CD4-positive, alpha-beta memory T cell (primary cell): ENCODE results near the gene AKT3. TPM values are rescaled to one million over a fixed set of nuclear protein-coding genes. Genes with fewer than 3 reads are reported as not detected.
"Not testable (repeated sequence)": the region's sequence is repeated elsewhere in the genome, so short reads cannot be mapped to it uniquely, and the experiment has no call there.

Experiments
- CTCF ChIA-PET: fragments of 350-600 bp; sonication (Branson Sonifier 250); formaldehyde crosslinking; loops from one replicate; lab custom pipeline; 2021; ENCODE audit warnings: inconsistent platforms; ENCODE audit not compliant: partially characterized antibody; lab: Charles Lee
- POLR2A ChIA-PET: fragments of 350-600 bp; sonication (Branson Sonifier 250); formaldehyde crosslinking; loops from one replicate; lab custom pipeline; 2021; ENCODE audit not compliant: partially characterized antibody; lab: Charles Lee
- DNase-seq, 5 donors: peaks; one replicate each; pipeline versions ENCODE4 v3.0.0 to v3.0.0-alpha.2; 2020 to 2022; ENCODE audit warnings: mixed read lengths in 1 of 5
- H3K27ac ChIP-seq: one replicate; pipeline ENCODE4 v1.7.0; 2013; ENCODE audit warnings: low read depth, low read length
- H3K27me3 ChIP-seq: 2 replicates; pipeline ENCODE4 v1.7.0; 2013; ENCODE audit warnings: mild to moderate bottlenecking, low read length, moderate library complexity; ENCODE audit not compliant: insufficient read depth
- H3K36me3 ChIP-seq: 2 replicates; pipeline ENCODE4 v1.7.0; 2013; ENCODE audit warnings: mild to moderate bottlenecking, low read length, moderate library complexity; ENCODE audit not compliant: insufficient read depth
- H3K4me1 ChIP-seq: 2 replicates; pipeline ENCODE4 v1.7.0; 2013; ENCODE audit warnings: mild to moderate bottlenecking, low read length, moderate library complexity; ENCODE audit not compliant: insufficient read depth
- H3K4me3 ChIP-seq, 2 donors: one replicate each; pipeline ENCODE4 v1.7.0; 2013; ENCODE audit warnings: low read length in 2 of 2, mild to moderate bottlenecking in 1 of 2
- H3K9me3 ChIP-seq, 2 donors: one replicate each; pipeline ENCODE4 v1.7.0; 2013; ENCODE audit warnings: low read length in 2 of 2, control low read depth in 1 of 2; ENCODE audit not compliant: control insufficient read depth in 1 of 2
- H3K27ac Mint-ChIP-seq, 7 donors: one replicate each; pipeline ENCODE4 v1.8.0; 2020 to 2021; ENCODE audit warnings: mixed read lengths in 7 of 7, mild to moderate bottlenecking in 6 of 7, inconsistent platforms in 3 of 7, moderate library complexity in 3 of 7
- H3K27me3 Mint-ChIP-seq, 2 donors: one replicate each; pipeline ENCODE4 v1.8.0; 2020 to 2021; ENCODE audit warnings: mixed read lengths in 2 of 2
- H3K36me3 Mint-ChIP-seq, 2 donors: one replicate each; pipeline ENCODE4 v1.8.0; 2020 to 2021; ENCODE audit warnings: mixed read lengths in 2 of 2, inconsistent platforms in 1 of 2, mild to moderate bottlenecking in 1 of 2
- H3K4me1 Mint-ChIP-seq, 4 donors: one replicate each; pipeline ENCODE4 v1.8.0; 2020 to 2021; ENCODE audit warnings: mixed read lengths in 4 of 4, mild to moderate bottlenecking in 1 of 4
- H3K4me3 Mint-ChIP-seq, 8 donors: one replicate each; pipeline ENCODE4 v1.8.0; 2020 to 2021; ENCODE audit warnings: mixed read lengths in 8 of 8, mild to moderate bottlenecking in 7 of 8, moderate library complexity in 6 of 8, inconsistent platforms in 3 of 8
- H3K9me3 Mint-ChIP-seq, 8 donors: one replicate each; pipeline ENCODE4 v1.8.0; 2020 to 2021; ENCODE audit warnings: mixed read lengths in 8 of 8, mild to moderate bottlenecking in 5 of 8, inconsistent platforms in 3 of 8, moderate library complexity in 1 of 8
- intact Hi-C: fragments of 100-400 bp; cut with micrococcal nuclease; formaldehyde crosslinking; loops from one replicate; pipeline ENCODE4 v1.15.1; 2023
- polyA plus RNA-seq, 2 donors: library from polyadenylated mRNA; unstranded; fragments of 300-500 nt; fragmentation: Illumina TruSeq; gene quantifications; one replicate each; pipeline ENCODE4 v1.2.3, GENCODE V29; 2021
- total RNA-seq, 2 experiments: library from RNA; stranded (reverse); gene quantifications; one replicate each; pipeline ENCODE4 v1.2.3, GENCODE V29; 2021

The AKT3 gene
- total and polyA plus RNA-seq, 4 experiments from 2014 or later = 0.56 to 152 (median 77.1) TPM

DNA sequence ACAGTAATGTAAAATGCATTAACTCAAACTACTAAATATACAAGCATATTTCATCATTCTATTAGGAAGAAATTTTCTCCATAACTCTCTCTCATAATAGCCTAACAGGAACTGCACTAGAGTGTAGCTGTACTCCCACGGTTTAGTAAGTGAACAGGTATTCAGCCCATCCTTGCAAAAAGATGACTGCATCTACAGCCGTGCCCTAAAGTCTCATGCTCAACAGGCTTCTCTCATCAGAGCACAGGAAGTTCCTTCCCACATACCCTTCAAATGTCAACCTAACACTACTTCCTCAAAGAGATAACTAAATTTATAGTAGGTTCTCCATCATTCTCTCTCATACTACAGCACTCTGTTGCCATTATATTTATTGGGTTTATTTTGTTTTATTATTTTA lies 251.6 kb downstream of the AKT3 start:
- Mint-ChIP-seq H3K27me3 (no peaks in the 10 kb centered on the region), H3K4me3 (peak overlapping the region in 6 of 8 donors; percentile 23 to 79 (median 60)), H3K36me3 (peaks cover 19 to 22% of the 10 kb centered on the region in 2 donors), H3K9me3 (peaks cover 0 to 22% (median 12%) of the 10 kb centered on the region in 8 donors), H3K27ac (peak overlapping the region in 6 of 7 donors; percentile 13 to 91 (median 60)), H3K4me1 (peaks cover 24 to 33% (median 29%) of the 10 kb centered on the region in 4 donors)
- Histone ChIP-seq H3K36me3 (no peaks in the 10 kb centered on the region), H3K4me3 (no peak overlapping the region), H3K27ac (no peak overlapping the region), H3K9me3 (no peaks in the 10 kb centered on the region), H3K4me1 (peaks cover 41% of the 10 kb centered on the region), H3K27me3 (no peaks in the 10 kb centered on the region)
- POLR2A ChIA-PET = no interaction called here
- CTCF ChIA-PET = no interaction called here
- intact Hi-C loops = loop anchor here (5.0 kb wide), 2 partner anchors 39 to 254 kb away; partner anchors contain the start of gene AKT3
- DNase-seq = peak; percentile 24 to 56 (median 31)

DNA sequence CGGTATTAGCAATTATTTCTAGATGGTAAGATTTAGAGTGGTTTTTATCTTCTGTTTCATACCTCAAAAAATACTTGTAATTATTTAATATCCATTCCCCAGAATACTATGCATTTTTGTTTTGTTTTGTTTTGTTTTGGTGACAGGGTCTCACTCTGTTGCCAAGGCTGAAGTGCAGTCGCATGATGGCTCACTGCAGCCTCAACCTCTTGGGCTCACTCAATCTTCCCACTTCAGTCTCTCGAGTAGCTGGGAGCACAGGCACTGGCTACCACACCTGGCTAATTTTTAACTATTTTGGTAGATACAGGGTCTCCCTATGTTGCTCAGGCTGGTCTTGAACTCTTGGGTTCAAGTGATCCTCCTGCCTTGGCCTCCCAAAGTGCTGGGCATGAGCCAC lies 252.7 kb downstream of the AKT3 start:
- peak overlapping the region in 2 of 8 donors; percentile 28 to 33 for H3K4me3 Mint-ChIP-seq
- peaks cover 41% of the 10 kb centered on the region for H3K4me1 ChIP-seq
- peaks cover 0 to 12% (median 3%) of the 10 kb centered on the region in 8 donors for H3K9me3 Mint-ChIP-seq
- H3K27me3 ChIP-seq = no peaks in the 10 kb centered on the region
- peak overlapping the region in 4 of 7 donors; percentile 32 to 88 (median 46) for H3K27ac Mint-ChIP-seq
- CTCF ChIA-PET = interaction anchor here (0.6 kb wide), 1 partner anchor 15 kb away, joined by 3 read pairs; no protein-coding TSS in a partner anchor
- POLR2A ChIA-PET = no interaction called here
- no peaks in the 10 kb centered on the region for H3K36me3 ChIP-seq
- no peaks in the 10 kb centered on the region for H3K9me3 ChIP-seq
- peaks cover 16 to 18% of the 10 kb centered on the region in 2 donors for H3K36me3 Mint-ChIP-seq
- H3K27ac ChIP-seq = no peak overlapping the region
- DNase-seq = no peak
- H3K4me3 ChIP-seq = no peak overlapping the region
- H3K4me1 Mint-ChIP-seq = peaks cover 24 to 33% (median 30%) of the 10 kb centered on the region in 4 donors
- intact Hi-C loops = loop anchor here (5.0 kb wide), 2 partner anchors 40 to 255 kb away; partner anchors contain the start of gene AKT3
- H3K27me3 Mint-ChIP-seq = no peaks in the 10 kb centered on the region

- CTCF ChIA-PET = no interaction called here
- H3K9me3 Mint-ChIP-seq = peaks cover 0 to 4% (median 0%) of the 10 kb centered on the region in 8 donors
- DNase-seq = peak; percentile 28 to 67 (median 40)
- H3K27ac Mint-ChIP-seq = peak overlapping the region; percentile 67 to 89 (median 85)
- H3K4me3 ChIP-seq = no peak overlapping the region
- peak overlapping the region in 7 of 8 donors; percentile 36 to 80 (median 67) for H3K4me3 Mint-ChIP-seq
- H3K27me3 ChIP-seq = no peaks in the 10 kb centered on the region
- intact Hi-C loops = loop anchor here (5.0 kb wide), 2 partner anchors 41 to 256 kb away; partner anchors contain the start of gene AKT3
- POLR2A ChIA-PET = no interaction called here
- H3K36me3 ChIP-seq = no peaks in the 10 kb centered on the region
- H3K4me1 ChIP-seq = peaks cover 41% of the 10 kb centered on the region
- H3K27ac ChIP-seq = peak overlapping the region; percentile 1
- no peaks in the 10 kb centered on the region for H3K27me3 Mint-ChIP-seq
- peaks cover 15 to 18% of the 10 kb centered on the region in 2 donors for H3K36me3 Mint-ChIP-seq
- no peaks in the 10 kb centered on the region for H3K9me3 ChIP-seq
- H3K4me1 Mint-ChIP-seq = peaks cover 24 to 33% (median 30%) of the 10 kb centered on the region in 4 donors
Observed at GRCh38 chr1:243596431-243597062, 253.5 kb downstream of the AKT3 start.

DNA sequence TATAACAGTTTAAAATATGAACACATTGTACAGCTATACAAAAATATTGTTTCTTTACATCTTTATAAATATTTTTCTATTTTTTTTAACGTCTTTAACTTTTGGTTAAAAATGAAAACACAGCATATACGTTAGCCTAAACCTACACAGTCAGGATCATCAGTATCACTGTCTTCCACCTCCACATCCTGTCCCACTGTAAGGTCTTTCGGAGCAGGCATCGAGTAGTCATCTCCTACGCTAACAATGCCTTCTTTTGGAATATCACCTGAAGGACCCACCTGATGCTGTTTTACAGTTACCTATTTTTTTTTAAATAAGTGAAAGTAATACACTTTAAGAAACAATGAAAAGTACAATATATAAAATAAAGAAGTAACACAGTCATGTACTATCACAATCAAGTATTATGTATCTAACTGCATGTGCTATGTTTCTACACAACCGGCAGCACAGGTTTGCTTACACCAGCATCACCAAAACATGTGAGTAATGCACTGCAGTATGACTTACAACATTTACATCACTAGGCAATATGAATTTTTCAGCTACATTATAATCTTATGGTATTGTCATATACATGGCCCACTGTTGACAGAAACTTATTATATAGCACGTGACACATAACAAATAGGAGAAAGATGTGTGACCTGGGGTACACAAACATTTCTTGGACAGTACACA lies 254.4 kb downstream of the AKT3 start:
- H3K9me3 ChIP-seq = no peaks in the 10 kb centered on the region
- CTCF ChIA-PET = no interaction called here
- peak overlapping the region in 1 of 2 donors; percentile 20 for H3K4me3 ChIP-seq
- H3K9me3 Mint-ChIP-seq = peaks cover 0 to 5% (median 4%) of the 10 kb centered on the region in 8 donors
- H3K4me3 Mint-ChIP-seq = peak overlapping the region in 7 of 8 donors; percentile 36 to 80 (median 67)
- POLR2A ChIA-PET = no interaction called here
- peaks cover 26 to 34% (median 31%) of the 10 kb centered on the region in 4 donors for H3K4me1 Mint-ChIP-seq
- peak overlapping the region; percentile 67 to 89 (median 85) for H3K27ac Mint-ChIP-seq
- no peaks in the 10 kb centered on the region for H3K27me3 Mint-ChIP-seq
- peaks cover 19 to 22% of the 10 kb centered on the region in 2 donors for H3K36me3 Mint-ChIP-seq
- no peaks in the 10 kb centered on the region for H3K27me3 ChIP-seq
- DNase-seq = peak in 2 of 5 donors; percentile 14 to 55
- H3K4me1 ChIP-seq = peaks cover 41% of the 10 kb centered on the region
- H3K27ac ChIP-seq = peak overlapping the region; percentile 1
- intact Hi-C loops = loop anchor here (5.0 kb wide), 2 partner anchors 42 to 257 kb away; partner anchors contain the start of gene AKT3
- H3K36me3 ChIP-seq = no peaks in the 10 kb centered on the region

DNA sequence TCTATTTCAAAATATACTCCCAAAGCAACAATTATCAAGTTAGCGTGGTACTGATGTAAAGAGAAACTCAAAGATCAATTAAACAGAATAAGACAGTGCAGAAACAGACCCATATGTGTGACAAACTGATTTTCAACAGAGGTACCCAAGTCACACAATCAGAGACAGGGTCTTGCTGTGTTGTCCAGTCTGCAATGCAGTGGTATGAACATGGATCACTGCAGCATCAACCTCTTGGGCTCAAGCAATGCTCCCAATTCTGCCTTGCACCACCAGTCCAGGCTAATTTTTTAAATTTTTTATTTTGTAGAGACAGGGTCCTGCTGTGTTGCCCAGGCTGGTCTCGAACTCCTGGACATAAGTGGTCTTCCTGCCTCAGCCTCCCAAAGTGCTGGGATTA lies 255.6 kb downstream of the AKT3 start:
- no peak overlapping the region for H3K27ac Mint-ChIP-seq
- no peaks in the 10 kb centered on the region for H3K36me3 ChIP-seq
- H3K4me3 ChIP-seq = no peak overlapping the region
- intact Hi-C loops = no loop called here
- H3K27ac ChIP-seq = no peak overlapping the region
- no peaks in the 10 kb centered on the region for H3K27me3 ChIP-seq
- ChIA-PET CTCF (no interaction called here), POLR2A (no interaction called here)
- no peak for DNase-seq
- no peaks in the 10 kb centered on the region for H3K27me3 Mint-ChIP-seq
- peaks cover 27 to 34% of the 10 kb centered on the region in 2 donors for H3K36me3 Mint-ChIP-seq
- peaks cover 0 to 14% (median 7%) of the 10 kb centered on the region in 8 donors for H3K9me3 Mint-ChIP-seq
- peaks cover 28 to 41% (median 29%) of the 10 kb centered on the region in 4 donors for H3K4me1 Mint-ChIP-seq
- peaks cover 41% of the 10 kb centered on the region for H3K4me1 ChIP-seq
- no peaks in the 10 kb centered on the region for H3K9me3 ChIP-seq
- no peak overlapping the region for H3K4me3 Mint-ChIP-seq

GRCh38 chr1:243589286-243589685 lies 260.8 kb downstream of the AKT3 start:
- H3K27me3 Mint-ChIP-seq, H3K27me3 ChIP-seq, CTCF ChIA-PET, H3K9me3 ChIP-seq, H3K4me3 ChIP-seq, H3K4me3 Mint-ChIP-seq, H3K27ac ChIP-seq, H3K27ac Mint-ChIP-seq, H3K36me3 ChIP-seq, intact Hi-C loops, DNase-seq, H3K4me1 ChIP-seq: not testable (repeated sequence)
- H3K4me1 Mint-ChIP-seq = peaks cover 10 to 36% (median 15%) of the 10 kb centered on the region in 4 donors
- H3K36me3 Mint-ChIP-seq = peaks cover 58 to 70% of the 10 kb centered on the region in 2 donors
- H3K9me3 Mint-ChIP-seq = peaks cover 10 to 35% (median 22%) of the 10 kb centered on the region in 8 donors
- POLR2A ChIA-PET = interaction anchor here (0.6 kb wide), 1 partner anchor 303 kb away, joined by 3 read pairs; no protein-coding TSS in a partner anchor
